GM21619 (cell line): Measurements from ENCODE around the gene CRY1.
A peak's percentile ranks its signal among the peaks of the same experiment; 100 is the strongest.
"Not testable (repeated sequence)": the region's sequence is repeated elsewhere in the genome, so short reads cannot be mapped to it uniquely, and the experiment has no call there.

Source experiments
- ATAC-seq: cut with Tn5 transposase; IDR thresholded peaks from one replicate; pipeline ENCODE4 v1.9.1; 2021; ENCODE audit not compliant: unreplicated experiment

CRY1 gene

DNA sequence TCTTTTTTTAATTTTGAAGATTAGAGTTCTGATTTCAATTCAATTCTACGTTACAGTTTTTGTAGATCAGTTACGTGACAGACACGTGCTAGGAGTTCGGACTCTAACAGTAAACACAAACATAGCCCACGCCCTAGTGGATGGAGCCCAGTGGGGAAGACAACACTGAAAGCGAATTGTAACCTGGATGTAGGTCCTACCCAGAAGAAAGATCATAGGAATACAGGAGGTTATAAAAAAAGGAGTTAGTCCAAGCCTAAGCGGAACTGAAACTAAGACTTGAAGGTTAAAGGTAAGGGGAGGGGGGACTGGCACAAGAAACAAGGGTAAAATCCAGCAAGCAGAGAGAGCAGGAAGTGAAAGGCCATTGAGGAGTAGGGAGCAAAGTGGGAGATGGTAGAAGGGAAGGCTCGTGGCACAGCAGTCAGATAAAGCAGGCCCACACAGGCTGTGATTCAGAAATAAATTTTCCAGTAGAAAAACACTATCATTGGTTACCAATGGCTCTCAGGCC is 15.7 kb upstream of the CRY1 start:
- ATAC-seq = no peak

DNA sequence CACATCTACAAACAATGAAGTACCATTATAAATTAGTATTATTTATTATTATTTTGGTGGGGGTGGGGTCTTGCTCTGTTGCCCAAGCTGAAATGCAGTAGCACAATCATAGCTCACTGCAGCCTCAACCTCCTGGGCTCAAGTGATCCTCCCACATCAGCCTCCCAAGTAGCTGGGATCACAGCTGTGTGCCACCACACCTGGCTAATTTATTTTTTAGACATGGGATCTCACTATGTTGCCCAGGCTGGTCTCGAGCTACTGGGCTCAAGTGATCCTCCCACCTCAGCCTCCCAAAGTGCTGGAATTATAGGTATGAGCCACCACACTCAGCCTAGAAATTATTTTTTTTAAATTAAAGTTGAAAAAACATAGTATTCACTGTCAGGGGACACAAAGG is 15.0 kb upstream of the CRY1 start:
- ATAC-seq = not testable (repeated sequence)

DNA sequence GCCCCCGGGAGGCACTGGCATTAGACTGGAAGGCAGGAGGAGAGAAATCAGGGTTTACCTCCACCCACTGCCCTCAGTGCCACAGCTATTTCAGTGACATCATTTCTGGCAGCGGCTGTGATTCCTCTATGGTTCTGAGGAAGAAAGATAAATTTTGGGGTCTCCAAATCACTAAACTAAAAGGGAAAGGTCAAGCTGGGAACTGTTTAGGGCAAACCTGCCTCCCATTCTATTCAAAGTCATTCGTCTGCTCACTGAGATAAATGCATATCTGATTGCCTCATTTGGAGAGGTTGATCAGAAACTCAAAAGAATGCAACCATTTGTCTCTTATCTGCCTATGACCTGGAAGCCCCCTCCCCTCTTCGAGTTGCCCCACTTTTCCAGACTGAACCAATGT is 14.0 kb upstream of the CRY1 start:
- no peak for ATAC-seq

DNA sequence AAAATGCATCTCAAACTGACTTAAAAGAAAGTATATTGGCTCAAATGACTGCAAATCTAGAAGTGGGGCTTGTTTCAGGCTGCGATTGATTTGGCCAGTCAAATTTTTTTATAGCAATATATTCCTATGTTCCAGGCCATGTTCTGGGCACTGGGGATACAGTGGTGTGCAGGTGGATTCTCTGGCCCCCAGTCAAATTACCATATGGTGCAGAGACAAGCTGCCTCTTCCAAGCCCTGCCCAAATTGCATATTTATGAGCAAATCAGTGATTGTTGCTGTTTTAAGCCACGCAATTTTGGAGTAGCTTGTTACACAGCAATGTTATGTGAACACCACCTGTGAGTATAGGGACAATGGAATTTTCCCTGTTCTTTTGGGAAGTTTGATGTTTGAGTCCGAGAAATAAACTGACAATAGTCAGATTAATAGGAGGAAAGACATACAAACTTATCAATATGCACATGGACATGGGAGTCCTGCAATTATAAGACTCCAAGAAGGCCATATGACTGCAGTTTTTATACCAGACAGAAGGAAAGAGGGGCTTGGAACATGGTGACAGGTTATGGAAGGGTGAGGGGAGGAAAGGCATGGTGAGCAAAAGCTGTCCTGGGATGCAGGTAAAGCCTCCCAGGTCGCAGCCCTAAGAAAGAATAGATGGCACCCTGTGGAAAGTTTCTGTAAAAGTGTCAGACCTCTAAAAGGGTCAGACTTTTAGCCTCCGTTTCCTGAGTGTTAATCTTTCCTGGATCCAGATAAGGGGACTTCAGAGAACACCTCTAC is 13.1 kb upstream of the CRY1 start:
- no peak for ATAC-seq

DNA sequence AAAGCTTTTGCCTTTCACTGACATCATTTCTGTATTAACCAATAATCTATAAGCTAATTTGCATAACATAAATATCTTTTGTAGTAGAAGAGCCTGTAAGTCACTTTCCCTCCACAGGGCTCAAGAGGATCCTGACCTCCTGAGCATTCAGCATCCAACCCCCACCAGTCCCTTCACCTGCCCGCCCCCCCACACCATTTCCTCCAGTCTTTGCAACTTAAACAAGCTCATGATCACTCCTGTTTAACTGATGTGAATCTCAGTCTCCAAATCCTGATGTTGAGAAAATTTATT is 12.0 kb upstream of the CRY1 start:
- ATAC-seq = no peak

DNA sequence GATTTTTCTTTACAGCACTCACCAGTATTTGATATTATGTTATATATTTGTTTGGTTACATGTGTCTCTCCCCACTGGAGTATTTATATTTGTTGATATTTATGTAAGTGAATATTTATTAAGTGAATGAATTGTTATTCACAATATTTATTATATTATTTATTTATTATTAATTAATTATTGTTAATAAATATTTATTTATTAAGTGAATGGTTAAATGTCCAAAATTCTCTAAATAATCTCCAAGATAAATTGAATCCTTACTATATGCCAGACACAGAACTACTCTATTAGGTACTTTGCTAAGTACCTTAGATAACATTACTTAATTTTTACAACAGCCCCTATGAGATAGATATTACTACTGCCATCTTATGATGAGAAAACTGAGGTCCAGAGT is 10.2 kb upstream of the CRY1 start:
- ATAC-seq = no peak

DNA sequence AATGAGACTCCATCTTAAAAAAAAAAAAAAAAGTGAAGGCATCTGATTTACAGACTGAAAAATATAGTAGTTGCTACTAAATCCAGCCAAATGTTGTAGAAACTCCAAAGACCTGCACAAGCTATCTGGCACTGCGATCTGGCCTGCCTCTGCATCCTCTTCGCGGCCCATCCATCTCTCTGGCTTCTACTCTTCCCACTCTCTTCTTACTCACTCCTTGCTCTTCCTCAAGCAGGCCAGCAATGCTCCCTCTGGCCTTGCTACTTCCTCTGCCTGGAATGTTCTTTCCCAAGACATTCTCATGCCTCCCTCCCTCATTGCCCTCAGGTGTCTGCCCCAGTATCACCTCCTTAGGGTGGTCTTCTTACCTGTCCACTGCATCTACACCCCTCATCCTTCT is 9.7 kb upstream of the CRY1 start:
- ATAC-seq = no peak

DNA sequence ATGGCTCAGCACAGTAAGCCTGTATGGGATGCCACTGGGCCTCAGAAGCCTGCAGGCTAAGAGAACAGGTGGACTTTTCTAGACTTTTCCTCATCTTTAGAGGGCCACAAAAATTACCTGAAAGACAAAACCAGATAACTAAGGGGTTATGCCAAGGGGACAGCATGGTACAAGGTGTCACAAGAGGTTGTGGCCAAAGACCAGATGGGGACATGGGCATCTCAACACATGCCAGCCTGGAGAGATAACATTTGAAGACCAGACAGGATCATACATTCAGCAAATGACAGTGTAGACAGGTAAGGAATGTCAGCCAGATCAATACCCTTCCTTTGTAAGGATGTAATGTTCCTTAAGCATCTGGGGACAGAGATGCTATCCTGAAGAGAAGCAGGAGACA is 8.9 kb upstream of the CRY1 start:
- no peak for ATAC-seq

DNA sequence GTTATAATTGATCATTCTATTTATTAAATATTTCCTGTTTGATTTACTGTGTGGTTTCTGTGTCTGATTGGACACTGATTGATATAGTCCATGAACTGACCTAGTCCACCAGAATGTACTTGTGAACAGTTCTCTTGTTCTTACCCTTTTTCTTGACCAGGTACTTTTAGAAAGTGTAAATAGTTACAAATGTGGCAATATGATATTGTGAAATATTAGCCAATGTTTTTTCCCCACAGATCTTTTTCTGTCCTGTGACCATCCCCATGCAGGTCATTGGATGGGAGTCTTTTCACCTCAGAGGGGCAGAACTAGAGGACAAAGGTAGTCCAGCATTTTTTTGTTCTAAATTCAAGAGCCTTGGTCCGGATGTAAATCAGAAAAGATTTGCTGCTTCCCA is 8.3 kb upstream of the CRY1 start:
- ATAC-seq = no peak

DNA sequence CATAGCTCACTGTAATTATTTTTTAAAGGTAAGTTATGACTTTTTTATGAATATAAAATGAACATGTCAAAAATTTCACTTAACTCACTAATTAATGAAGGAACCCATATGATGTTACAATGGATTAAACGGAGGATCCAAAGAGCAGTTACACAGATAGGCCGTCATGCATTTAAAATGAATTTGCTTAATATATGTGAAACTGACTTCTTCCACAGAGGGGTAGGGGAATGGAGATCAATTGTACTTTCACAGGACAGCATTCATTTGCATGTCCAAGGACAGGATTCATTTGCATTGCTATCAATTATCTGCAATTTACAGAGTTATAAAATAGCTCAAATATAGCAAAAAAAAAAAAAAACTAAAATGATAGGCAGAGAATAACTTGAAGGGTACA is 6.6 kb upstream of the CRY1 start:
- ATAC-seq = no peak

DNA sequence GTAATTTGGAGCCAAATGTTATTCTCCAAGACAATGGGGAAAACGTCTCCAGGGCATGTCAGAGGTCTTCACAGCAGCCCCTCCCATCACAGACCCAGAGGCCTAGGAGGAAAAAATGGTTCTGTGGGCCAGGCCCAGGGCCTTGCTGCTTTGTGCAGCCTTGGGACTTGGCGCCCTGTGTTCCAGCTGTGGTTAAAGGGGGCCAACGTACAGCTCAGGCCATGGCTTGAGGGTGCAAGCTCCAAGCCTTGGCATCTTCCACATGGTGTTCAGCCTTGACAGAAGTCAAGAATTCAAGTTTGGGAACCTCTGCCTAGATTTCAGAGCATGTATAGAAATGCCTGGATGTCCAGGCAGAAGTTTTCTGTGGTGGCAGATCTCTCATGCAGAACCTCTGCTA is 3.2 kb upstream of the CRY1 start:
- no peak for ATAC-seq

DNA sequence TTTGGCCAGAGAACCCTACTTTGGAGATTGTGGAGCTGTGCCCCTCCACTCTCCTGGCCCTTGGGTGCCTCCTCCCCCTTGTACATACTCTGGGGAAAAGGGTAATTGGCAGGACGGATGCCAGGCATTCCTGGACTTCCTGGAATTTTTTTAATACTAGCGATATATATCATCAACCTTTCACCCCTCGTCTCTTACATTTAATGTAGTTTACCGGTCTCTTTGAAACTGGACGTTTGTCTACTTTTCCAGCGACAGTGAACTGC is 767 bp upstream of the CRY1 start:
- no peak for ATAC-seq

DNA sequence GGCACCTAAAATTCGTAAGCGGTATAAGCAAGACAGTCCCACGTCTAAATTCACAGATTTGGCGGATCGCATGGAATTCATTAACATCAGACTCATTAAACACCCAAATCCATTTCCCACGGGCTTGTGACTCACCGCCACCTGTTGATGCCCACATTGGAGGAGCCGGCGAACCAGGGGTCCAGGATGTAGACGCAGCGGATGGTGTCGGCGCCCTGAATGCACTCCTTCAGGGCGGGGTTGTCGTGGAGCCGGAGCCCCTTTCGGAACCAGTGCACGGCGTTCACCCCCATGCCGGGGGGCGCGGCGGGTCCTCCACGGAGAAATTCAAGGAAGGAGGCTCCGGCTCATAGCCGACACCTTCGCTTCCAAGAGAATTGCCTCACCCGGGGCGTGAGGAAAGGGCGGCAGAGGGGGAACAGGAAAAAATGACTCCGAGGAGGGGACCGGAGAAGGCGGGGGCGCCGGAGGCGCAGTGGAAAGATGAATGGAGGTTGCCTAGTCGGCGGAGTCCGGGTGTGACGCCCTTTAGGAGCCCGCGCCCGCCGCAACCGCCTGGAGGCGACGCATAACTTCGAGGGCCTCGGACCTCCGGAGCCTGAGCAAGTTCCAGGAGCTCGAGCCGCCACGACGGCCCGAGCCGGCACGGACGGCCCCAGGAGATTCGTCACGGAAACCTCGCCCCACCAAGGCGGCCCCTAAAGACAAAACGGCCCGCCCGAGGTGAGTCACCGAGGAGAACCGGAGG is 506 bp downstream of the CRY1 start:
- peak; percentile 35 for ATAC-seq

DNA sequence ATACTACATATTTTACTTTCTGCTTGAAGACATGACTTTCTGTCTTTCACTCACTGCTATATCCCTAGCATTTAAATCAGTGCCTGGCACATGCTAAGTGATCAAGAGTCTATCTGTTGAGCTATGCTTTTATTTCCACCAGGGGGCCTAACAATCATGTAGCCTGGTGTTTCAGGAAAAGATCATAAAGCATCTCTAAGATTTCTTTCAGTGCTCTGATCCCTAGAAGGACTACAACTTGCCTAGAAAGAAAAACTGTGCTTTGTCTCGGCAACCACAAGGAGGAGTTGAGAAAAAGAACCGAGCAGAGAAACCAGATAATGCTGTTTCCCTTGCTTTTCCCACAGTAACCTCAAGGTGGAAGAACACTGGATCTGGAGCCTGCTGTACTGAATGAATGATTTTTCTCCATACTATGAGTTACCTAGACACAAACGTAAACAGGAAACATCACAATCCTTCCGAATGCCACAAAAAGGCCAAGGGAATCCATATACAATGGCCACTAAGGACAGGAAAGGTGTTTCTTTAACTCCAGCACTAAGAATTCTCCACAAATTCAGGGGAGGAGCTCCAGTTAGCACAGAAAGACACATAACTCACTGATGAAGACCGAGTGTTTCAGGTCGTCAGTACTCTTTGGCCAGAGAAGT is 1.2 kb downstream of the CRY1 start:
- ATAC-seq = no peak

DNA sequence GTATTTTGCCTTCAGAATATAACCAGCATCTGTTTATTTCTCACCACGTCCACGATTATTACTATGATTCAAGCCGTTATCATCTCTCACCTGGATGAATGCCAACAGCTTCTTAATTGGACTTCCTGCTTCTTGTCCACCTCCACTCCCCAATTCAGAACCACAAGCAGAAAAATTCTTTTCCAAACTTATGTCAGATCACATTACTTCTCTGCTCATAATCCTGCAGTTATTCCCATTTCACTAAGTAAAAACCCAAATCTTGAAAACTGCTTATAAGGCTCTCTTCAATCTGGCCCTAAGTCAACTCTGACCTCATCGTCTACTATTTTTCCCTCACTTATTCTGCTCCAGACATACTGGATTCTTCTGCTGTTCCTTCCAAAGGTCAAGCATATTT is 2.0 kb downstream of the CRY1 start:
- no peak for ATAC-seq

DNA sequence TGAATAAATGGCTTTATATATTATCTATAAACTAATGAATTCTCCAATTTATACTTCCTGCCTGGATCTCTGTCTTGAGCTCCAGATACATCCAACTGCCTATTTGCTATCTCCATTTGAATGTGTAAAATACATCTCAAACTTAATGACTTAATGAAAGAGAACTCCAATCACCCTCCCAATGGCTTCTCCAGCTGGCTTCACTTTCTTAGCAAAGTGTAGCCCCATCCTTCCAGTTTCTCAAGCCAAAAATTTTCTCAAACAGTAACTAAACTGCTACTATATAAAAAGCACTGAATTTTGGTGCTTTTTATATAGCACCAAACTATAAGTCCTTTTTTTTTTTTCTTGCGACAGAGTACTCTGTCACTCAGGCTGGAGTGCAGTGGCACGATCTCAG is 2.6 kb downstream of the CRY1 start:
- ATAC-seq = no peak

DNA sequence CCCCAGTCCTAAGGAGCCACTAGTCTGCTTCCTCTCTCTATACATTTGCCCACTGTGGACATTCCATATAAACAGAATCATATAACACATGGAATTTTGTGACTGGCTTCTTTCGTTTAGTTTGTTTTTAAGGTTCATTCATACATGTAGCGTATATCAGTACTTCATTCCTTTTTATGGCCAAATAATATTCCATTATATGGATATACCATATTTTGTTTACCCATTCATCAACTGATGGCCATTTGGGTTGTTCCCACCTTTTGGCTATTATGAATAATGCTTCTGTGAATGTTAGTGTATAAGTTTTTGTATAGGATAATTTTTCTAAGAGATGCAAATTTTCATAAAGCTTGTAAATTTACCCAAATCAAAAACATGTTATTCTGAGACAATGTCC is 4.4 kb downstream of the CRY1 start:
- no peak for ATAC-seq

DNA sequence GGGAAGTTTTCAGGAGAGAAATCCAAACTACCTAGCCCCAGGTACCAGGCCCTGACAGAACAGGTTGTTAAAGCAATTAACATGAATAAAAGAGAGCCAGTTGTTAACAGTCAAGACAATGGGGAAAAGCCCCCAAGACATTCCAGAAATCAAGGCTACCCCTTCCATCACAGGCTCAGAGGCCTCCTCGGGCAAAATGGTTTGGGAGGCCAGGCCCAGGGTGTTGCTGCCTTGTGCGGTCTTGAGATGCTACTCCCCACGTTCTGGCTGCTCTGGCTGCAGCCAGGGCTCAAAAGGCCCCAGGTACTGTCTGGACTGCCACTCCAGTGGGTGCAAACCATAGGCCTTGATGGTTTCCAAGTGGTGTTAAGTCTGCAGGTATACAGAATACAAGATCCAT is 7.0 kb downstream of the CRY1 start:
- ATAC-seq = no peak

DNA sequence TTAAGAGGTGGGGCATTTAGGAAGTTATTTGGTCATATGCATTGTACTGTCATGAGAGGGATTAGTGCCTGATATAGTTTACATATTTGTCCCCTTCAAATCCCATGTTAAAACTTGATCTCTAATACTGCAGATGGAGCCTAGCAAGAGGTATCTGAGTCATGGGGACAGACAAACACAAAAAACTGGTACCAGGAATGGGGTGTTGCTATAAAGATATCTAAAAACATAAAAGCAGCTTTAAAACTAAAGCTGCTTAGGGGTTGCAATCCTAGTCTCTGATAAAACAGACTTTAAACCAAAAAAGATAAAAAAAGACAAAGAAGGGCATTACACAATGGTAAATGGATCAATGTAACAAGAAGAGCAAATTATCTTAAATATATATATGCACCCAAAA is 11.6 kb downstream of the CRY1 start:
- ATAC-seq = no peak

DNA sequence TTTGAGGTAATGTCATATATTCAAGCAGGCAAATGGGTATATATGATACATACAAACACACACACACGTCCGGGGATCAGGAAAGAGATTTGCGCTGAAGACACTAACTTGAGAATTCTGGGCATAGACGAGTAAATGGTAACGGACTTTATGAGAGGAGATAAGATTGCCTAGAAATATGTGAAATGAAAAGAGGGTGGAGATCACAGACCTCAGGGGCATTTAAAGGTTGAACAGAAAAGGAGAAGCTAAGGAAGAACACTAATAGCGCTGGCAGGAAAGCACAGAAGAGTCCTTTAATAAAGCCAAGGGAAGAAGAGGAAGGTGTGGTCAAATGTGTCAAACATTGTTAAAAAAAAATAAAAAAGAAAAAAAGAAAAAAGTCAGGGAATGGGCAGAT is 13.1 kb downstream of the CRY1 start:
- ATAC-seq = no peak

DNA sequence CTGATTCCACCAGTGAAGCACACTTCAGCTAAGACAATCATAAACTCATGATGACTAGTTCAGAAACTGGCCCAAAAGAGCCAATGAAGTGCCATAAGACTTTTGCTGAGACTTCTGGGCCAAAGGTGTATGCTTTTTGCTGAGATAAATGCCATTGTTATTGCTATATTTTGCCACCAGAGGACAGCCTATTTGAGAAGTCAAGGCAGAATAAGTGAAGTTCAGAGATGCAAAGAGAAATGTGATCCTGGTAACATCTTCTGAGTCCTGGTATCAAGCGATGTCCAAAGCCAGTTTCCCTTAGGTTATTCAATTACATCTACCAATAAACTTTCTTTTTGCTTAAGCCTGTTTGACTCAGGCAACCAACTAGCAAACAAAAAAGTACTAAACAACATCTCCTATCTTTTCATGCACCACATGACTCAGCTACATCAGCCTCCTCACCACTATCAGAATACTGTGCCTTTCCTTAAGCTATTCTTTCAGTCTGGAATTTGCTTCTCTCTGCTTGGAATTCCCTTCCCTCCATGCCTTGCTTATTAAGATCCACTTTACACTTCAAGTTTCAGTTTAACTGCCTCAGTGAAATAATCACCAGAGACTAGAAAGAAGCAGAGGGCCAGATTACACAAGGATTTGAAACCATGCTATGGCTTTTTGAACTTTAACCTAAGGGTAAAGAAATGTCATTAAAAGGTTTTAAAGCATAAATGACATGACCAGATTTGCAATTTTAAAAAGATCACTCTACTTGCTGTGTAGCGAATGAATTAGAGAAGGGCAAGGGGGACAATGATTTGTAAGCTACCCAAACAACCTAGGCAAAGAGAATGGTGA is 14.0 kb downstream of the CRY1 start:
- no peak for ATAC-seq

DNA sequence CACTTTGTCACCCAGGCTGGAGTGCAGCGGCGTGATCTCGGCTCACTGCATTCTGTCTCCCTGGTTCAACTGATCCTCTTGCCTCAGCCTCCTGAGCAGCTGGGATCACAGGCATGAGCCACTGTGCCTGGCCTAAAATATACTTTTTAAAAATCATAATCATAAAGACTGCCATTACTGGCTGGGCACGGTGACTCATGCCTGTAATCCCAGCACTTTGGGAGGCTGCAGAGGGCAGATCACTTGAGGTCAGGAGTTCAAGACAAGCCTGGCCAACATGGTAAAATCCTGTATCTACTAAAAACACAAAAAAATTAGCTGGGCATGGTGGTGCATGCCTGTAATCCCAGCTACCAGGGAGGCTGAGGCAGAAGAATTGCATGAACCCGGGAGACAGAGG is 20.1 kb downstream of the CRY1 start:
- ATAC-seq = not testable (repeated sequence)
